GM12892 (cell line): ENCODE results near the gene SMIM45.

ENCODE experiments used
- DNase-seq: peaks from one replicate; pipeline ENCODE4 v3.0.0; 2011; ENCODE audit not compliant: insufficient read length
- FAIRE-seq: peaks from 2 replicates; lab custom pipeline; 2011; peaks lifted over from hg19 to GRCh38; lab: Jason Lieb, UNC
- POLR2A ChIP-seq: IDR thresholded peaks from 2 replicates; pipeline ENCODE4 v1.6.1; 2011; ENCODE audit warnings: low read depth, low read length, control low read depth
- POLR2AphosphoS5 ChIP-seq: IDR thresholded peaks from 2 replicates; pipeline ENCODE4 v1.6.1; 2011; ENCODE audit warnings: low read depth, low read length, control low read depth
- TAF1 ChIP-seq: IDR thresholded peaks from 2 replicates; pipeline ENCODE4 v1.6.1; 2011; ENCODE audit warnings: low read depth, mild to moderate bottlenecking, control low read depth, low read length, borderline replicate concordance

Gene SMIM45

DNA sequence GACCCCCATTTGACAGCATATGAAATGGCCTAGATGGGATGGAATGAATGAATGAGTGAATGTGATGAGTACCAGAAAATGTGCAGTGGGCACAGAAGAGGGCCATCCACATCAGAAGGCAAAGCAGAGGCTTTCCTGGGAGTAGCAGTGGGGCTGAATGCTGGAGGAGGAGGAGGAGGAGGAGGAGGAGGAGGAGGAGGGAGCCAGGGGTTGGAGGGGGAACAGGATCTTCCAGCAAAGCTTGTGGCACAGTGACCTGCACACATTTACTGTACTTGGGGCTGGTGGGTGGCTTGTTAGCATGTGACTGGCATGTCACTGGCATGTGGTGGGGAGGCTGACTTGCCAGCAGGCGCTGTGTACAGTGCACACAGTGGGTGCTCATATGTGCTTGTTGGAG lies 26.8 kb downstream of the SMIM45 start:
- no peak for TF ChIP-seq TAF1
- FAIRE-seq (no peak), DNase-seq (no peak)

DNA sequence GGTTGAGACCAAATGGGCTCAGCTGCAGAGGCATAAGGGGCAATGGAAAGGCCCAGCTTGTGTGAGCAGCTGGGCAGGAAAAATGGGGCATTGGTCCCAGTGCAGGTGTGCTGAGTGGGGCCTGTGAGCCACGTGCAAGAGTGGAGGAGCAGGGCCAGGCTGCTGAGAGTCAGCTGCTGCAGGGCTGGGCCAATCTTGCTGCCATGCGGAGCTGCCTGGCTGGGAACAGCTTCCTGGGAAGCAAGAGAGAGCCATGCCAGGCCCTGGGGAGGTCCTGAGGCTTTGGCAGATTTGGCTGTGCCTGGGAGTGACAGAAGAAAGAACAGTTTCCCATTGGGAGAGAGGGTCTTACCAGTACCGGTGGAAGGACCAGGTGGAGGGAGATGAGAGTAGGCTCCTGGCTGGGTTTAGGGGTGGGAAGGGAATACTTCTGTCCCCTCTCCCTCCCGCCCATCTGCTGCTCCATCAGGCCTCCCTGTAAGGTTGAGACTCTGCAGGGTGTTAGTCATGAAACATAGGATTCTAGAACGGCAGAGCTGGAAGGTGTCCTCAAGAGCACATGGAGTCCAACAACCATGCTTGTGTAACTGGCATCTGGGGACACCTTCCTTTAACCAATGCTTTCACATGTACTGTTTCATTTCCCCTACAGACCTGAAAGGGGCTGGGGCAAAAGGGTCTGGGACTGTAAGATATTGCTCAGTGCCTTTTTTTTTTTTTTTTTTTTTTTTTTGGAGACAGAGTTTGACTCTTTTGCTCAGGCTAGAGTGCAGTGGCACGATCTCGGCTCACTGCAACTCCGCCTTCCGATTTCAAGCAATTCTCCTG lies 27.7 kb downstream of the SMIM45 start:
- no peak for FAIRE-seq
- no peak for TF ChIP-seq TAF1
- DNase-seq, result no peak

DNA sequence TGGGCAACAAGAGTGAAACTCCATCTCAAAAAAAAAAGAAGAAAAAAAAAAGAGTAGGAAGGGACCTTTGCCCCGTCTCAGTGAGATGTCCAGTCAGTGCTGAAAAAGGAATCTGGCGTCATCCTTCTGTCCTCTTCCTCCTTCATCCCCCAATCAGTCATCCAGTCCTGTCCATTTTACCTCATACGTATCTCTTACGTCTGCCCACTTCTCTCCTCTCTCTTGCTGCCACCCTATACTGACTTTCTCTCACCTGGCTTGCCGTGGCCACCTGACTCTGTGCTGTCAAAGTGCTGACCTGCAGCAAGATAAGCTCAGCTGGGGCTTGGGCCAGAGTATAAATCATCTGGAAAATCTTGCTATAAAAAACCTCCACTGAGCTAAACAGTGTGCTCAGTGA lies 30.9 kb downstream of the SMIM45 start:
- TF ChIP-seq POLR2A, result no peak
- no peak for TF ChIP-seq POLR2AphosphoS5
- no peak for TF ChIP-seq TAF1
- FAIRE-seq (no peak), DNase-seq (no peak)

DNA sequence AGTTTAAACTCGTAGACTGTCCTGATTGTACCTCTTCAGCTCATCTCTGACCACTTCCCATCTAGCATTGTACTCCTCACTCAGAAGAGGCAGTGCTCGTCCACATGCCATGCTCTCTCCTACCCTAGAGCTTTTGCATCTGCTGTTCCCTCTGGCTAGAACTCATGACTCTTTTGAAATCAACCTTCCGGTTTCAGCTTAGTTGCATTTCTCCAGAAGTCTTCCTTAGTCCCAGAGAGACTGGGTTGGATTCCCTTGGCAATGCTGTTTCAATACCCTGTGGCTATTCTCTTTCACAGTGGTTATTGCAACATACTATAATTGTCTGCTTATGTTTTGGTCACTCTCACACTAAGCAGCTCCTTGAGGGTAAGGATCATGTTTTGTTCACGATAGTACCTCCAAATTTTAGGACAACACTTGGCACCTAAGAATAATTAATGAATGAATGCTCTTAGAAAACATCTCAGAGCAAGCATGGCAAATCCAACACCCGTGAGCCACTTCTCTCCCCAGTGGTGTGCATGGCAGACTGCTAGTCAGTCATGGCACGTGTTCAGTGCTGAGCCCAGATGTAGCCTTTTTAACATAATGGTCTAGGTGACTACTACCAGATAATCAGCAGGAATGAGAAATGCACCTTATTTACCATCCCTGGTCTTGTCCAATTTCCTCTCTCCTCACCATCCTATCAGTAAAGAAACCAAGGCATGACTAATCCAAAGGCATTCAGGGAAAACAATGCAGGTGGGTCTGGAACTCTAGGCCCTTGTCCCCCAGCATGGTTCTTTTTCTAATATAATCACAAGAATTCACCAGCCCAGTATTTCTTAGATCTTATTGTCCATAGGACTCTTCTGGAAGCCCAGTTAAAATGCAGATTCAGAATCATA lies 31.8 kb downstream of the SMIM45 start:
- FAIRE-seq (peak; percentile 56), DNase-seq (no peak)
- TF ChIP-seq TAF1 (no peak), POLR2AphosphoS5 (no peak), POLR2A (no peak)

DNA sequence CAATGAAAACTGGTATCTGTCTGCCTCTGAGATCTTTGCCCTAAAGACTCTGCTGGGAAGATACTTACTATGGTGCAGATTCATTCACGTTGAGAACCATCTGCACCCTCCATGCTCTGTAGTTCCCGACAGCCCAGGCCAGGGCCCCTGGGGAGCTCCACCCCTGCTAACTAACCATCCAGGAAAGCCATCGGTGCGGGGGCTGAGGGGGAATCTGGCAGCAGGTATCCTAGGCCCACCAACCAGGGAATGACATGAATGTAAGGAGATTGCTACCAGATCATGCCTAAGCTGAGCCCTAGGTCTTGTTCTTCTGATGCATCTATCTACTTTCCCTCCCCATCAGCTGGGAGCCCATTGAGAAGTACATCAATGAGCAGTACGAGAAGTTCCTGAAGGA lies 35.3 kb downstream of the SMIM45 start:
- FAIRE-seq, result no peak
- DNase-seq, result no peak
- TF ChIP-seq POLR2AphosphoS5, result no peak
- TF ChIP-seq POLR2A, result no peak
- TF ChIP-seq TAF1, result no peak

DNA sequence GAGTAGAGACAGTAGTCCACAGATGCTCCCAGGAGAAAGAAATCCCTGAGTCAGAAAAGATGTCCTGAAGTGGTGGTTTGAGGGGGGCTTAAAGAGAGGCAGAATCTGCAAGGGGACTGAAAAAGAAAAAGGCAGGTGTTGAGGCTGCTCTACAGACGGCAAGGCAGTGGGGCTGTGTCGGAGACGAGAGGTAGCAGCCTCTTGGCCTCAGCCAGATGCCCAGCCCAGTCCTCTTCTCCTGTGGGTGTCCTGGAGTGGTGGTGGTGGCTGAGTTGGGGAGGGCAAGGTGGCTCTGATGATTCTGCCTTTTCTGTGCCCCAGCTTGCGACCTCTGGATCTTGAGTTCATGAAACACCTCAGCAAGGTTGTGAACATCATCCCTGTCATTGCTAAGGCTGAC lies 37.3 kb downstream of the SMIM45 start:
- DNase-seq (no peak), FAIRE-seq (no peak)
- TF ChIP-seq TAF1 (no peak), POLR2AphosphoS5 (no peak), POLR2A (no peak)

DNA sequence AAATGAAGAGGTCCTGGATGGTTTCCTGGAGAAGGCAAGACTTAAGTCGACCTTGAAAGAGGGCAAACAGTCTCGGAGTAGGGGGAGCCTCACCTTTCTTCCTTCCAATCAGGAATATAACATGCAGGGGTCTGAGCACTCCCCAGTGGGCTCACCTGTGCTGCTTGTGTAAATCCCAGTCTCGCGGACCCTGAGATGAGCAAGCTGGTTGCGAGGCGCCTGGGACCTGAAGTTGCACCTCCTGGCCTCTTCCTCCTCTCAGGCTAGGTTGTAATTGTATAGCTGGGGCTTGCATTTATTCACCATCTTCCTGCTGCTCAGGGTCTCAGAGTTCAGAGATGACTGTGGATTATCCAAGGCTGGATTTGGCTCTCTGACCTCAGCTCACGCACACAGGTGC lies 39.2 kb downstream of the SMIM45 start:
- no peak for FAIRE-seq
- TF ChIP-seq POLR2A, result no peak
- no peak for DNase-seq

DNA sequence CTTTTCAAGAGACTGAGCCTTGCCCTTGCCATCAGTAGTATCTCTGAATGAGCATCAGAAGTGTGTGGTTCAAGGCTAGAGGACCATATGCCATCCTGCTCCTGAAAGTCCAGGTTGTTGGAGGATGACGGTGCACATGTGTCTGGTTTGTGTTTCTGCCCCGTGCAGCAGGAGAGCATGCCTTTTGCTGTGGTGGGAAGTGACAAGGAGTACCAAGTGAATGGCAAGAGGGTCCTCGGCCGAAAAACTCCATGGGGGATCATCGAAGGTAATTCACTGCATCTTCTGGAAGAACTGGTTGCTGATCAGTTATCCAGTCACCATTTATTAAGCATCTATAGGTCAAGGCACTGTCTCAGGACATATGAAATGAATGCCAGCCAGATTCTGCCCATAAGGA lies 40.5 kb downstream of the SMIM45 start:
- no peak for DNase-seq
- TF ChIP-seq TAF1, result no peak
- TF ChIP-seq POLR2AphosphoS5, result no peak
- peak; percentile 9 for FAIRE-seq

DNA sequence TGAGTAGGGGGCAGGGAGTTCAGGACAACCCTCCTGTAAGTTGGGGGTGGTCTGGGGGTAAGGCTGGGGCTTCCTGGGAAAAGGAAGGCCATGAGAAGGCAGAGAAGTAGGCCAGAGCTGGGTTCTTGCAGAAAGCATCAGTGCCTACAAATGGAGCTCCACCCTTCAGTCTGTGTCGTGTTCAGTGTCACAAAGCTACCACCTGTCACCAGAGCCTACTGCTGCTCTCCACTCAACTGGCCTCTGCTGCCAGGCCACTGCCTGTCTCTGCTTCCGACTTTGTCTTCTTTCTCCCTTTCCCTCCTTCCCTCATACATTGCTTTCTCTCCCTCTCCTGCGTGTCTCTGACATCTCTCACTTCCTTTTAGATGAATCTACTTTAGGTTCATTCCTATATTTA lies 43.3 kb downstream of the SMIM45 start:
- TF ChIP-seq POLR2A, result no peak
- no peak for TF ChIP-seq TAF1
- TF ChIP-seq POLR2AphosphoS5, result no peak
- DNase-seq, result no peak
- FAIRE-seq, result peak; percentile 82

DNA sequence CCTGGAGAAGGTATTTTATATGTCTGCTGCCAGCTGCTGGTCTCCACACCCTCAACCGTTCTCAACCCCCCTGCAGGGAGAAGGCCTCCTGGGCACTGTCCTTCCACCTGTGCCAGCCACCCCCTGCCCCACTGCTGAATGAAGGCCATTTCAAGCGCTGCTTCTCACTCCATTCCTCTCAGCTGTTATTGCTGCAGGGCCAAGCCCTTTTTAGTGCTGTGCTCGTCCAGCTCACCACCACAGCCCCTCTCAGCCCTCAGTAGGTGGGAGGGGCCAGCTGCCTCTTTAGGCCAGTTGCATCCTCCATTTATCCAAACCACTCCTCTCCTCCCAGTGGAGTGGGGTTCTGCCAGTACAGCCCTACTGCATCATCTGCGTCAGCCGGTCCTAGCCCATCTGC lies 44.9 kb downstream of the SMIM45 start:
- TF ChIP-seq TAF1, result no peak
- TF ChIP-seq POLR2A, result no peak
- no peak for TF ChIP-seq POLR2AphosphoS5
- no peak for FAIRE-seq
- no peak for DNase-seq

DNA sequence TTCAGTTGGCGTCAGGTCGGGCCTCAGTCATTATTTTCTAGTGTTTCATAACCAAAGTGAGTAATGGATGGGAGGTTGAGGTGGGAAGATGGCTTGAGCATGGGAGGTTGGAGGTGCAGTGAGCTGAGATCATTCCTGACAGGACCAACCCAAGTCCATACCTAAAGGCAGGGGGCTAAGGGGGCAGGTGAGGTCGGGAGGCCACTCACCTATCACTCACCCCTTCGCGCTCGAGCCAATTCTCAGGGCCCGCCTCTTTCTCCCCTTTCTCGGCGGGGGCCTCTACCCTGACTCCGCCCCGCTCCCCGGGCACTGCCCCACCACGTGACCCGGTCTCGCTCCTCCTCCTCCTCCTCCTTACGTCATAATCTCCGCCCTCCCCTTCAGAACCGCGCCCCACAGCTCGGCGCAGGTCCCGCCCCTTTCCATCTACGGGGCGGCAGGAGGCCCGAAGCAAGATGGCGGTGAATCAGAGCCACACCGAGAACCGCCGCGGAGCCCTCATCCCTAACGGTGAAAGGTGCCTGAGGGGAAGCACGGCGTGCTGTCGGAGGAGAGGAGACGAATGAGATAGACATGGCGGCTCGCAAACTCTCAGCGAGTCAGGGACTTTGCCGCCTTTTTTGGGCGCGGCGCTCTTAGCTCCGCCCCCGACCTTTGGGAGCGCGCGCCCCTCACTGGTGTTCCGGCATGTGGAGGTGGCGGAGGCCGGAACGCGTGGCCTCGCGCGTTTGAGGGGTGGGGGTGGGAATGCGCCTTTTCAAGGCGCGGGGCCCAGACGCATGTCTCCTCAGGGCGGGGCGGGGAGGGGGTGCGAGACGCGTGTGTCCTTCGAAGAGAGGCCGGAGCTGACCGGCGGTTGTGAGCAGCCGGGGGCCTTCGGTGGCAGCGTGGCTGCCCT lies 46.7 kb downstream of the SMIM45 start, which contains the start of gene WBP2NL:
TSS of gene WBP2NL (plus strand) at position 428 of the 901 bp plus-strand sequence. CDS start at position 459, 31 bp downstream.
- TF ChIP-seq POLR2AphosphoS5 (peak; percentile 83), TAF1 (peak; percentile 90; the same call in 1 of the 2 replicates), POLR2A (peak; percentile 88)
- DNase-seq (peak; percentile 91), FAIRE-seq (peak; percentile 98)

DNA sequence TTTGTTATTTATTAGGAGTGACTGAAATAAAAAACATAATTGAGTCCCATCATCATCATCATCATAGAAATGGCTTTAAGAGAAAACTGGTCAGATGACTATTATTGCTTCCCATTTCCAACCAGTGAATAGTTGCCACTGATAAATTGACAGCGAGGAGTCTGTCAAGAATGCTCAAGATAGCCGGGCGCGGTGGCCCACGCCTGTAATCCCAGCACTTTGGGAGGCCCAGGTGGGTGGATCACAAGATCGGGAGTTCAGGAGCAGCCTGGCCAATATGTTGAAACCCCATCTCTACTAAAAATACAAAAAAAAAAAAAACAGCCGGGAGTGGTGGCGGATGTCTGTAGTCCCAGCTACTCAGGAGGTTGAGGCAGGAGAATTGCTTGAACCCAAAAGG lies 48.5 kb downstream of the SMIM45 start:
- no peak for DNase-seq
- no peak for TF ChIP-seq TAF1
- no peak for TF ChIP-seq POLR2AphosphoS5
- TF ChIP-seq POLR2A, result no peak
- FAIRE-seq, result no peak
